Thyroid gland (tissue), 4 donors: ENCODE results near the gene SF3B5. TPM values are rescaled to one million over a fixed set of nuclear protein-coding genes. Genes with fewer than 3 reads are reported as not detected.

Source experiments
- DNase-seq, 2 donors: peaks; one replicate each; pipeline ENCODE4 v3.0.0-alpha.2; 2019
- H3K27ac ChIP-seq, 3 donors: fragments of 200-600 bp; sonication (generic); 1 replicate in 2 of 3; 2 replicates in 1 of 3; pipeline ENCODE4 v1.5.1; 2016 to 2019; ENCODE audit warnings: mild to moderate bottlenecking in 1 of 3, moderate library complexity in 1 of 3
- H3K27me3 ChIP-seq: fragments of 200-600 bp; sonication (generic); one replicate; pipeline ENCODE4 v1.5.1; 2019
- H3K36me3 ChIP-seq, 2 donors: fragments of 200-600 bp; sonication (generic); one replicate each; pipeline ENCODE4 v1.5.1; 2016 to 2019
- H3K4me1 ChIP-seq, 2 donors: fragments of 200-600 bp; sonication (generic); one replicate each; pipeline ENCODE4 v1.5.1; 2017 to 2019
- H3K4me3 ChIP-seq, 3 donors: fragments of 200-600 bp; sonication (generic); replicated peaks in 1 of 3; 1 replicate in 2 of 3; 2 replicates in 1 of 3; pipeline ENCODE4 v1.5.1; 2016; ENCODE audit warnings: mild to moderate bottlenecking in 1 of 3
- H3K9me3 ChIP-seq: fragments of 200-600 bp; sonication (generic); one replicate; pipeline ENCODE4 v1.5.1; 2017
- CTCF ChIP-seq, 6 experiments: fragments of 200-600 bp in 3 of 6; fragments of 450-650 bp in 3 of 6; sonication (generic) in 3 of 6; IDR thresholded peaks; one replicate each; pipeline ENCODE4 v1.5.1; 2016 to 2019; ENCODE audit warnings: antibody characterized with exemption in 6 of 6, mild to moderate bottlenecking in 2 of 6, inconsistent platforms in 1 of 6, moderate library complexity in 1 of 6
- POLR2A ChIP-seq, 2 donors: fragments of 450-650 bp; IDR thresholded peaks; one replicate each; pipeline ENCODE4 v1.6.1; 2017; ENCODE audit warnings: antibody characterized with exemption in 2 of 2, mild to moderate bottlenecking in 2 of 2, moderate library complexity in 1 of 2
- WGBS, 2 donors: methylation state at CpG; one replicate each; pipeline ENCODE4 v1.1.5; 2017; 5-methylcytosine and 5-hydroxymethylcytosine counted together
- intact Hi-C: fragments of 100-400 bp; cut with DNase I; formaldehyde crosslinking; loops from one replicate; pipeline ENCODE4 v1.15.1; 2023
- total RNA-seq, 4 donors: library from RNA; depleted of rRNA; stranded (reverse); fragments of >200 nt; gene quantifications; one replicate each; pipeline ENCODE4 v1.2.3, GENCODE V29; 2016

Gene SF3B5
- total RNA-seq, 4 donors from 2014 or later: 63.1 to 205 (median 133) TPM

GRCh38 chr6:144140867-144141266, 45.5 kb upstream of the SF3B5 start:
- WGBS, 2 donors: 78 to 94% methylated on average over 2 of the region's 2 CpGs
- intact Hi-C loops: no loop called here

GRCh38 chr6:144139817-144140216, 44.4 kb upstream of the SF3B5 start:
- DNase-seq: no peak
- WGBS, 2 donors: 96 to 99% methylated on average over 3 of the region's 3 CpGs
- intact Hi-C loops: no loop called here

More at GRCh38 chr6:144140867-144141266, 45.5 kb upstream of the SF3B5 start:
- TF ChIP-seq POLR2A (IDR thresholded peaks at IDR 0.05) (no peak), CTCF (IDR thresholded peaks at IDR 0.05) (no peak)
- no peak overlapping the region for H3K4me3 ChIP-seq
- H3K4me1 ChIP-seq: no peaks in the 10 kb centered on the region
- no peaks in the 10 kb centered on the region for H3K36me3 ChIP-seq
- H3K9me3 ChIP-seq: no peaks in the 10 kb centered on the region
- DNase-seq: no peak
- no peaks in the 10 kb centered on the region for H3K27me3 ChIP-seq
- H3K27ac ChIP-seq: no peak overlapping the region

GRCh38 chr6:144138542-144138941, 43.2 kb upstream of the SF3B5 start:
- no peaks in the 10 kb centered on the region for H3K27me3 ChIP-seq
- no peak for DNase-seq
- 94 to 97% methylated on average over 4 of the region's 4 CpGs for WGBS, 2 donors
- peaks cover 0 to under 1% of the 10 kb centered on the region in 2 donors for H3K4me1 ChIP-seq
- intact Hi-C loops: no loop called here
- H3K4me3 ChIP-seq: no peak overlapping the region
- no peak overlapping the region for H3K27ac ChIP-seq
- TF ChIP-seq CTCF (IDR thresholded peaks at IDR 0.05) (no peak), POLR2A (IDR thresholded peaks at IDR 0.05) (no peak)
- H3K9me3 ChIP-seq: no peaks in the 10 kb centered on the region
- no peaks in the 10 kb centered on the region for H3K36me3 ChIP-seq

More at GRCh38 chr6:144139817-144140216, 44.4 kb upstream of the SF3B5 start:
- Histone ChIP-seq H3K27me3 (no peaks in the 10 kb centered on the region), H3K36me3 (no peaks in the 10 kb centered on the region), H3K4me1 (no peaks in the 10 kb centered on the region), H3K4me3 (no peak overlapping the region), H3K9me3 (no peaks in the 10 kb centered on the region), H3K27ac (no peak overlapping the region)
- TF ChIP-seq POLR2A (IDR thresholded peaks at IDR 0.05) (no peak), CTCF (IDR thresholded peaks at IDR 0.05) (no peak)

- Histone ChIP-seq H3K4me3 (no peak overlapping the region), H3K36me3 (no peaks in the 10 kb centered on the region), H3K9me3 (no peaks in the 10 kb centered on the region), H3K27ac (no peak overlapping the region), H3K27me3 (no peaks in the 10 kb centered on the region), H3K4me1 (peaks cover 0 to 8% of the 10 kb centered on the region in 2 donors)
- no peak for DNase-seq
- no peak for TF ChIP-seq CTCF (IDR thresholded peaks at IDR 0.05)
- TF ChIP-seq POLR2A (IDR thresholded peaks at IDR 0.05): no peak
- WGBS, 2 donors: 81 to 85% methylated on average over 2 of the region's 2 CpGs
- intact Hi-C loops: no loop called here
These were observed 39.4 kb upstream of the SF3B5 start for GRCh38 chr6:144134737-144135136.

- Histone ChIP-seq H3K4me3 (no peak overlapping the region), H3K9me3 (no peaks in the 10 kb centered on the region), H3K27ac (no peak overlapping the region), H3K27me3 (no peaks in the 10 kb centered on the region), H3K36me3 (no peaks in the 10 kb centered on the region), H3K4me1 (peaks cover 0 to 8% of the 10 kb centered on the region in 2 donors)
- intact Hi-C loops: no loop called here
- TF ChIP-seq CTCF (IDR thresholded peaks at IDR 0.05) (no peak), POLR2A (IDR thresholded peaks at IDR 0.05) (no peak)
- WGBS, 2 donors: 88 to 96% methylated on average over 2 of the region's 2 CpGs
- DNase-seq: no peak
These were observed 38.8 kb upstream of the SF3B5 start for GRCh38 chr6:144134176-144134575.
